Measurements from ENCODE around the gene UBA7. TPM values are rescaled to one million over a fixed set of nuclear protein-coding genes. Genes with fewer than 3 reads are reported as not detected.

UBA7 gene
- total and polyA plus RNA-seq, 2 of the 13 experiments (the other 11 are each of a cell fraction or from before 2014, with no cell fraction given) = 9.5 to 16.5 TPM

GRCh38 chr3:49856181-49857005, 42.6 kb upstream of the UBA7 start, which contains the start of gene TRAIP (continued):
- TF ChIP-seq ARID5B (CRISPR knock-in tag; IDR thresholded peaks at IDR 0.05) = no peak
- TF ChIP-seq ZNF546 (CRISPR knock-in tag; conservative IDR thresholded peaks at IDR 0.05) = no peak
- 0 out of 2 replicates have a peak, but pooled peaks have one; percentile 27 for TF ChIP-seq RELA (CRISPR knock-in tag; IDR thresholded peaks at IDR 0.05)
- no peak for TF ChIP-seq MTERF4 (CRISPR knock-in tag; IDR thresholded peaks at IDR 0.05)
- TF ChIP-seq ZNF142 (CRISPR knock-in tag; IDR thresholded peaks at IDR 0.05) = no peak
- peak; percentile 39 for TF ChIP-seq CTCF (CRISPR knock-in tag; IDR thresholded peaks at IDR 0.05)
- TF ChIP-seq ZNF577 (CRISPR knock-in tag; IDR thresholded peaks at IDR 0.05; ENCODE audit: borderline replicate concordance, low read depth) = no peak
- no peak for TF ChIP-seq HMG20B (CRISPR knock-in tag; conservative IDR thresholded peaks at IDR 0.05)
- TF ChIP-seq JDP2 (CRISPR knock-in tag; IDR thresholded peaks at IDR 0.05; ENCODE audit: borderline replicate concordance) = no peak
- peak; percentile 39 to 80 for TF ChIP-seq POLR2A (IDR thresholded peaks at IDR 0.05; ENCODE audit: insufficient read depth in 1 of 2, low read depth in 2 of 2, low read length in 2 of 2)
- TF ChIP-seq CENPT (CRISPR knock-in tag; IDR thresholded peaks at IDR 0.05; ENCODE audit: low read depth) = peak; percentile 84; the same call in 1 of the 2 replicates
- TF ChIP-seq ZNF24 (IDR thresholded peaks at IDR 0.05) = no peak
- TF ChIP-seq ZNF883 (CRISPR knock-in tag; IDR thresholded peaks at IDR 0.05; ENCODE audit: not compliant biosample characterization) = peak; percentile 52
- no peak for TF ChIP-seq KAT2B (IDR thresholded peaks at IDR 0.05; ENCODE audit: borderline replicate concordance, low read depth, low read length)
- no peak for TF ChIP-seq ZSCAN22 (CRISPR knock-in tag; IDR thresholded peaks at IDR 0.05)
- no peak for TF ChIP-seq ZBTB21 (CRISPR knock-in tag; IDR thresholded peaks at IDR 0.05)
- 0 out of 2 replicates have a peak, but pooled peaks have one; percentile 41 for TF ChIP-seq HOXD1 (CRISPR knock-in tag; IDR thresholded peaks at IDR 0.05)

Data from HepG2 (cell line).